Astrocyte of the cerebellum (primary cell): ENCODE data around the gene ADAM10.

Source experiments
- DNase-seq: peaks from one replicate; pipeline ENCODE4 v3.0.0-alpha.2; 2011; ENCODE audit warnings: low read depth
- H3K4me3 ChIP-seq: 2 replicates; pipeline ENCODE4 v1.5.1; 2011; ENCODE audit warnings: mild to moderate bottlenecking, low read depth, low read length, moderate library complexity
- in situ Hi-C: cut with HindIII; loops from 2 replicates; pipeline ENCODE4 v1.10.0; 2017; ENCODE audit warnings: low sequenced_read_pairs
- TF ChIP-seq, protein P1 (sequence below): IDR thresholded peaks from 2 replicates; pipeline ENCODE4 v1.5.1; 2012; ENCODE audit warnings: low read length, low read depth, moderate library complexity, mild to moderate bottlenecking; ENCODE audit errors: missing control alignments

Gene ADAM10, protein sequence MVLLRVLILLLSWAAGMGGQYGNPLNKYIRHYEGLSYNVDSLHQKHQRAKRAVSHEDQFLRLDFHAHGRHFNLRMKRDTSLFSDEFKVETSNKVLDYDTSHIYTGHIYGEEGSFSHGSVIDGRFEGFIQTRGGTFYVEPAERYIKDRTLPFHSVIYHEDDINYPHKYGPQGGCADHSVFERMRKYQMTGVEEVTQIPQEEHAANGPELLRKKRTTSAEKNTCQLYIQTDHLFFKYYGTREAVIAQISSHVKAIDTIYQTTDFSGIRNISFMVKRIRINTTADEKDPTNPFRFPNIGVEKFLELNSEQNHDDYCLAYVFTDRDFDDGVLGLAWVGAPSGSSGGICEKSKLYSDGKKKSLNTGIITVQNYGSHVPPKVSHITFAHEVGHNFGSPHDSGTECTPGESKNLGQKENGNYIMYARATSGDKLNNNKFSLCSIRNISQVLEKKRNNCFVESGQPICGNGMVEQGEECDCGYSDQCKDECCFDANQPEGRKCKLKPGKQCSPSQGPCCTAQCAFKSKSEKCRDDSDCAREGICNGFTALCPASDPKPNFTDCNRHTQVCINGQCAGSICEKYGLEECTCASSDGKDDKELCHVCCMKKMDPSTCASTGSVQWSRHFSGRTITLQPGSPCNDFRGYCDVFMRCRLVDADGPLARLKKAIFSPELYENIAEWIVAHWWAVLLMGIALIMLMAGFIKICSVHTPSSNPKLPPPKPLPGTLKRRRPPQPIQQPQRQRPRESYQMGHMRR

DNA sequence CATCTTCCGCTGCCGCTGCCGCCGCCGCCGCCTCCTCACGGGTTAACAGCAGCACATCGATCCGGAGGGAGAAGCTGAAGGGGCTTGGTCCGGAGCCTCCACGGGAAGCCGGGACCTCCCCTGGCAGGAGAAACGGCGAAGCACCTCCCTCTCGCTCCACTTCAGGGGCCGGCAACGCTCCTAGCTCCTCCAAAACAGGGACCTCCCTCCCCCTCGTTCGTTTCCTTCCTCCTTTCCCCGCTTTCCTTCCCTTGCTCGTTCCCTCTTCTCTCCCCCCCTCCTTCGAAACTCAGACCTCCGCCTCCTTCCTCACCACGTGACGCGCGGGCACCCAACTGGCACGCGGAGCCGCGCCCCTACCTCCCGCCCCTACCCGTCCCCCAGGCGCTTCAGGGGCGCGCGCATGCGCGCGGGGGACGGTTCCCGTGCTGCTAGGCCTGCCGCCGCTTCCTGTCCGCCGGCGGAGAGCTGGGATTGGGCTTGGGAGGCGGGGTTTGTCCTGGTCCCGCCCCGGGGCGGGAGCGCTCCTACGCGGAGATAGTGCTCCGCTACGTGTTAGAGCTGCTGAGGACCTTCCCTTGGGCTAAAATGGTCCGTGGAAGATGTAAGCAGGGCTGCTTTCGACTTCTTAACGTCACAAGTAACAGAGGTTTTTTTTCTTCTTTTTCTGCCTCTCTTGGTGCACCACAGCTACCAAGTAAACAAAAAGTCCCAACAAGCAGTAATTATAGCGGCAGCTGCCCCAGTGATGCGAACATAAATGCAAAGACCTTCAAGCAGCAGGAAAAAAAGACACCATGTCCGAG is at the start of gene ADAM10:
Gene ADAM10 (minus strand): TSS at position 176 of the 806 bp plus-strand sequence. CDS start 173 bp downstream, at position 3.
- in situ Hi-C loops = no loop called here
- peak within 1 kb of the TSS; percentile 61 for H3K4me3 ChIP-seq
- TF ChIP-seq, protein P1, sequence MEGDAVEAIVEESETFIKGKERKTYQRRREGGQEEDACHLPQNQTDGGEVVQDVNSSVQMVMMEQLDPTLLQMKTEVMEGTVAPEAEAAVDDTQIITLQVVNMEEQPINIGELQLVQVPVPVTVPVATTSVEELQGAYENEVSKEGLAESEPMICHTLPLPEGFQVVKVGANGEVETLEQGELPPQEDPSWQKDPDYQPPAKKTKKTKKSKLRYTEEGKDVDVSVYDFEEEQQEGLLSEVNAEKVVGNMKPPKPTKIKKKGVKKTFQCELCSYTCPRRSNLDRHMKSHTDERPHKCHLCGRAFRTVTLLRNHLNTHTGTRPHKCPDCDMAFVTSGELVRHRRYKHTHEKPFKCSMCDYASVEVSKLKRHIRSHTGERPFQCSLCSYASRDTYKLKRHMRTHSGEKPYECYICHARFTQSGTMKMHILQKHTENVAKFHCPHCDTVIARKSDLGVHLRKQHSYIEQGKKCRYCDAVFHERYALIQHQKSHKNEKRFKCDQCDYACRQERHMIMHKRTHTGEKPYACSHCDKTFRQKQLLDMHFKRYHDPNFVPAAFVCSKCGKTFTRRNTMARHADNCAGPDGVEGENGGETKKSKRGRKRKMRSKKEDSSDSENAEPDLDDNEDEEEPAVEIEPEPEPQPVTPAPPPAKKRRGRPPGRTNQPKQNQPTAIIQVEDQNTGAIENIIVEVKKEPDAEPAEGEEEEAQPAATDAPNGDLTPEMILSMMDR = no peak
- DNase-seq = peak; percentile 94

- no peak overlapping the region for H3K4me3 ChIP-seq
- in situ Hi-C loops = no loop called here
- no peak for DNase-seq
- TF ChIP-seq, protein P1 = no peak
Measured at GRCh38 chr15:58797505-58797904, 48.0 kb upstream of the ADAM10 start.

DNA sequence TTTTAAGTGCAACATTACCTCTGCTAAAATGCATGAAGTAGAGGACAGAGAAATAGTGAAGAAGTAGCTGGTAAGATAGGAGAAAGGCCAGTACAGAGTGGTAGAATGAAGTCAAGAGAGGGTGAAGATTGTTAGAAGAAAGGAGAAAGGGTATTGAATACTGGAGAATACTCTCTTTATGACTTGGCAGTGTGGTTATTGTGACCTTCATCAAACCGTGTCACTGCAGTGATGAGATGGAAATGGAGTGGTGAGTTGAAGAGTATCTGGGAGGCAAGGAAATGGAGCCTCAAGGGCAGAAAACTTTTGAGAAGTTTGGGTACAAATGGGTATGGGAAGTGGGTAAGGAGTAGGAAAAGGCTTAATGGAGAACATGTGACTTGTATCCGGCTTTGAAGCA is 46.3 kb upstream of the ADAM10 start:
- DNase-seq = no peak
- no peak overlapping the region for H3K4me3 ChIP-seq
- in situ Hi-C loops = no loop called here
- TF ChIP-seq, protein P1 = no peak

DNA sequence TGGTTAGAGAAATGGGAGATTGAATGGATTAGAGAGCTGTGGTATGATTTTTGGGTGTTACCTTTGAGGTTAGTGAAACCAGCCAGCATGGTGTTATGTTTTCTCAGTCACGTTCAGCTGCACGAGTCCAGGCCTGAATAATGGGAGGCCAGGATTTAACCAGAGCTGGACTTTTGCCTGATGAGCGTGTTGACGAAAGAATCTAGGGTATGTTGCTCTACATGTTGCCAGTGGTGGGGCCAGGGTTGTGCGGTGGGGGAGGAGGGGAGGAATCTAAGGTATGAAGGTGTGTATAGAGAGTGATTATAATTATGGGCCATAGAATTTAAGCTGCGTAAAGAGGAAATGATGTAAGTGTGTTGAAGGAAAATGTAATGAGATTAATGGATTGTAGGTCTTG is 44.4 kb upstream of the ADAM10 start:
- H3K4me3 ChIP-seq = no peak overlapping the region
- in situ Hi-C loops = no loop called here
- DNase-seq = peak; percentile 24
- TF ChIP-seq, protein P1 = no peak

DNA sequence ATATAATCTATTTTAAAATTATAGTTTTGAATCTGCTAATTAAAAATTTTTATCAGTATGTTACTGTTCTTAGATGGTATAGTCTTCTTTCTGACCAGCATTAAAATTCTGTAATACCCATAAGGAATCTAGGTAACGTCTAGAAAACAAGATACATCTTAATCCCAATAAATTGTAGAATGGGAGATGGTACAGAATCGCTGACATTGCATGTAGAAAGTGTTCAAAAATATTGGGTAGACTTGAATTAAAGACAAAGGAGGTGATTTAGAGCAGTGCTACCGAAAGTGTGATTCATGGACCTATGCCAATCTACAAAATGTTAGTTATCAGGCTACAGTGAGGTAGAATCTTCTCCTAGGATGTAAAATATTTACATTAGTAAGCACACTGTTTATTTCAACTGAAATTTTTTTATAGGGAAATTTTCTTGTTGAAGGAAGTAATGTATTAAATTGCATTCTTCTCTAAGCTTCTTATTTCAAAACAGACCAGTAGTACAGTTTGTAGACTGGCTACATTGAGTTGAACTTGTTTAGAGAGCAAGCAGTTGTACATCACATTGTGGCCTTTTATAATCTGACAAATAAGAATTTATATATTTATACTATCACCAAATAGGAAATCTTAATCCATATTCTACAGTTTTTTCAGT is 38.7 kb upstream of the ADAM10 start:
- no peak overlapping the region for H3K4me3 ChIP-seq
- TF ChIP-seq, protein P1 = no peak
- DNase-seq = no peak
- in situ Hi-C loops = no loop called here

GRCh38 chr15:58785355-58785754 is 35.8 kb upstream of the ADAM10 start:
- H3K4me3 ChIP-seq = no peak overlapping the region
- no peak for DNase-seq
- TF ChIP-seq, protein P1 = no peak
- in situ Hi-C loops = no loop called here
